Natural killer cell treated with Interleukin-12 subunit alpha and Interleukin-12 subunit beta and Interleukin-15 and Interleukin-18, amount 100 ng/mL, for 72 hours (primary cell): ENCODE data around the gene ZNF134. TPM values are rescaled to one million over a fixed set of nuclear protein-coding genes. Genes with fewer than 3 reads are reported as not detected.

Experiments used
- ATAC-seq, 2 donors: fragments of 150-1000 bp; cut with Tn5 transposase in 1 of 2; sonication (Bioruptor Pico), chemical (Tn5 transposase) in 1 of 2; 2 replicates each; pipeline ENCODE4 v1.10.0; 2021
- DNase-seq: peaks from one replicate; pipeline ENCODE4 v3.0.0; 2022; ENCODE audit warnings: low spot score
- H3K27ac Mint-ChIP-seq, 2 donors: 1 replicate in 1 of 2; 2 replicates in 1 of 2; pipeline ENCODE4 v1.8.0; 2022; ENCODE audit warnings: mixed read lengths in 2 of 2, mild to moderate bottlenecking in 1 of 2, moderate library complexity in 1 of 2
- H3K27me3 Mint-ChIP-seq, 2 donors: 1 replicate in 1 of 2; 2 replicates in 1 of 2; pipeline ENCODE4 v1.8.0; 2022; ENCODE audit warnings: mixed read lengths in 2 of 2
- H3K36me3 Mint-ChIP-seq: one replicate; pipeline ENCODE4 v1.8.0; 2022; ENCODE audit warnings: mixed read lengths
- H3K4me1 Mint-ChIP-seq, 2 donors: 1 replicate in 1 of 2; 2 replicates in 1 of 2; pipeline ENCODE4 v1.8.0; 2022; ENCODE audit warnings: low read depth in 2 of 2, mixed read lengths in 2 of 2, mild to moderate bottlenecking in 1 of 2
- H3K4me3 Mint-ChIP-seq: one replicate; pipeline ENCODE4 v1.8.0; 2022; ENCODE audit warnings: mixed read lengths
- H3K9me3 Mint-ChIP-seq: 2 replicates; pipeline ENCODE4 v1.8.0; 2022; ENCODE audit warnings: mixed read lengths
- total RNA-seq, 2 donors: library from RNA; stranded (reverse); gene quantifications; one replicate each; pipeline ENCODE4 v1.2.3, GENCODE V29; 2022

Gene ZNF134
- total RNA-seq, 2 donors from 2014 or later: 11.3 to 11.6 TPM

DNA sequence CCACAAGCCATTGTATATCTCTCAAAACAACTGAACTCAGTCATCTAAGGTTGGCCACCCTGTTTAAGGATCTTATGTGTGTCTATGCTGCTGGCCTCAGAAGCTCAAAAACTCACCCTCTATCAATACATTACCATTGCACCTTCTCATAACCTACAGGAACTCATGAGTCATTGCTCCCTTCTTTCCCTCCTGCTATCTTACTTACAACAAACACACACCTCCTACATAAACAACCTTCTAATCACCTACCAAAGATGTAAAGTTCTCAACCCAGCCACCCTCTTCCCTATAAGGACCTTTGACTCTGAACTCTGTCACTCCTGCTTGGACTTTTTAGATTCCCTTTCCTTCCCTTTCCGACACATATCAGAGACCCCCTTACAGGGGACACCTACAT lies 41.4 kb downstream of the ZNF134 start:
- DNase-seq (no peak), ATAC-seq (no peak)
- Mint-ChIP-seq H3K27ac (no peak overlapping the region), H3K4me3 (no peak overlapping the region), H3K27me3 (peaks cover 27 to 44% of the 10 kb centered on the region in 2 donors), H3K4me1 (peaks cover 7 to 11% of the 10 kb centered on the region in 2 donors), H3K9me3 (peaks cover 37% of the 10 kb centered on the region), H3K36me3 (peaks cover 45% of the 10 kb centered on the region)

DNA sequence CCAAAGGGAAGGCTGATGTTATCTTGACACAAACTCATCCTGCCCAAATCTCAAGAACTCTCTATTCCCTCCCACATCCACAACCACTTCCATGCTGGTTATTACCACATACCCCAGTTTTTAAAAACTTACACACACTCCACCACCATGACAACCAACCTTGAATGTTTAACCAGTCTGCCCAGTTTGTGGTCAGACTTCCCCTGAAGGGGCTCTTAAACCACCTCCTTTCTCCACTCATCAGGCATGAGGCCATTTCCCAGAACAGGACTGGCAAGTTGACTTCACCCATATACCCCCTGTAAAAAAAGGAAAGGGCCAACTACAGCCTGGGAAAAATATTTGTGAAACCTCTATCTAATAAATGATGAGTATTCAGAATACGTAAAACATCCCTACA lies 42.3 kb downstream of the ZNF134 start:
- Mint-ChIP-seq H3K27ac (no peak overlapping the region), H3K36me3 (peaks cover 44% of the 10 kb centered on the region), H3K27me3 (peaks cover 34 to 54% of the 10 kb centered on the region in 2 donors), H3K4me3 (no peak overlapping the region), H3K4me1 (peaks cover 6 to 9% of the 10 kb centered on the region in 2 donors), H3K9me3 (peaks cover 40% of the 10 kb centered on the region)
- DNase-seq: no peak
- ATAC-seq: no peak

DNA sequence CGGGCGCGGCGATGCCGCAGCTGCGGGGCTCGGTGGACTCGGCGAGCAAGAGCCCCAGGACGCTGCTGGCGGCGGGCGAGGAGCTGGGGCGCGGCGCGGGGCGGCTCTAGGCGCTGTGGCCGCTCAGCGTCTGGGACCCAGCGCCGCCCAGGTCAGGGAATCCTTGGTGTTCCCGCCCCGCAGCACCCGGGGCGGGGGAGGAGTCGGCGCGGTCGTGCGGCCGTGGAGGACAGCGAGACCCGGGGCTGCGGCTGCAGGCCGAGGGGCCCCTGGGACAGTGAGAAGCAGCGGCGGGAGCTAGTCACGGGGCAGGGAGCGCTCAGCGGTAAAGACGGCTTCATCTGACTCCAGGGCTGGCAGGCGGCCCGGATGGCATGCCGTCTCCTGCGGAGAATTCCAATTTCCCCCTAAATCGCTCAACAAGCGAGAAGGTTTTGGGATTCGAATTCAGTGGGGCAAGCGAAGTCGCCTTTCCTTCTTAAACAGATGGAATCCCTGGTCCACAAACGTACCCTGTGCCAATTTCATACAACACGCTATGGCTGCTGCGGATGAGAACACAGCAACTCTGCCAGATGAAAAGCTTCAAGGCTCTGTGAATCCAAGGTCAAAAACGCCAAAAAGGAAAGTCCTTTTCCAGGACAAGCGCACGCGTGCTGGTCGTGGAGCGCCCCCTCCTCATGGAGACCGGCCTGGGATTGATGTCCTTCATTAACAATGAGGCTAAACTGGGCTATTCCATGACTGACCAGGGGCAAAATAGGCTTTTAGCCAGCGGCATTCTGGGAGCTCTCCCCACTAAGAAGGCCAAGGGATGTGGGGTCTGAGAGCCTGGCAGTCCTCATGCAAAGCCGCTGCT lies 50.5 kb downstream of the ZNF134 start:
- H3K27me3 Mint-ChIP-seq: peaks cover 23 to 26% of the 10 kb centered on the region in 2 donors
- no peak overlapping the region for H3K27ac Mint-ChIP-seq
- H3K9me3 Mint-ChIP-seq: peaks cover 3% of the 10 kb centered on the region
- peak overlapping the region; percentile 67 for H3K4me3 Mint-ChIP-seq
- ATAC-seq (peak in 1 of 2 donors; percentile 65), DNase-seq (no peak)
- peaks cover 0 to 3% of the 10 kb centered on the region in 2 donors for H3K4me1 Mint-ChIP-seq
- H3K36me3 Mint-ChIP-seq: peaks cover under 1% of the 10 kb centered on the region

DNA sequence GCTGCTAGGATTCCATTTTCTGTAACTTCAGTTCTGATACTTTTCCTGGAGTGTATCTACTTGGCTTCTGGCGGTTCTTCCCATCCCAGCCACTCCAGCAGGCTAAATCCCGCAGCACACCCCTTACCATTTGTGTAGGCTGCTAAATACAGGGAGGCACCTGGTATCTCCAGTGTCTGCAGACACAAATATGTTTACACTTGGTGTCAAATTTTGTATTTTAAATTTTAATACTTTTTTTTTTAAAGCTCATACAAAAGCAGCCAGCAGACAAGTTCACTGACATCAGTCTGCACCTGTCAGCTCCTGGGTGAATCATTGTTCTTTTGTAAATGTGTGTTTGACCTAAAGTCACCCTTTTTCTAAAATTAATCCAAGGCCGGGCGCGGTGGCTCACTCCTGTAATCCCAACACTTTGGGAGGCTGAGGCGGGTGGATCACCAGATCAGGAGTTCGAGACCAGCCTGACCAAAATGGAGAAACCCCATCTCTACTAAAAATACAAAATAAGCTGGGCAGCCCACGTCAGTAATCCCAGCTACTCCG lies 51.3 kb downstream of the ZNF134 start:
- ATAC-seq (no peak), DNase-seq (no peak)
- Mint-ChIP-seq H3K27me3 (peaks cover 18 to 20% of the 10 kb centered on the region in 2 donors), H3K27ac (no peak overlapping the region), H3K4me3 (no peak overlapping the region), H3K4me1 (peaks cover 0 to 3% of the 10 kb centered on the region in 2 donors), H3K36me3 (no peaks in the 10 kb centered on the region), H3K9me3 (peaks cover 3% of the 10 kb centered on the region)

DNA sequence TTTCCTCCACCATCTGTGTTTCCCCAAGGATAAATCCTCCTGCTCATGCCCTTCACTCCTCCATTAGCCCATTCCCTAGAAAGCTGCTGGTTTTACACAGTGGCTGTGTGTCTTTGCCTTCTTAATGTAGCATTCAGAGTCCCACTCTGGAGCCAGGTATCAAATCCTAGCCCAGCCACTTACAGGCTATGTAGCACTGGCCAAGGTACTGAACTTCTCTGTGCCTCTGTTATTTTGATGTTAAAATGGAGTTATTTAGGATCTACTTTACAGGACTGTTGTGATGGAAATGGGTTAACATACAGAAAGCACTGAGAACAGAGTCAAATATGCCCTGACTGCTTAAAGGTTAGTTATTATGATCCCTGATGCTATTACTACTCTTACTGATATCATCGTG lies 53.2 kb downstream of the ZNF134 start:
- peaks cover 4% of the 10 kb centered on the region for H3K36me3 Mint-ChIP-seq
- peaks cover 15% of the 10 kb centered on the region in 2 donors for H3K27me3 Mint-ChIP-seq
- no peak overlapping the region for H3K27ac Mint-ChIP-seq
- DNase-seq (no peak), ATAC-seq (no peak)
- H3K9me3 Mint-ChIP-seq: peaks cover 4% of the 10 kb centered on the region
- peaks cover 0 to 3% of the 10 kb centered on the region in 2 donors for H3K4me1 Mint-ChIP-seq
- H3K4me3 Mint-ChIP-seq: no peak overlapping the region

DNA sequence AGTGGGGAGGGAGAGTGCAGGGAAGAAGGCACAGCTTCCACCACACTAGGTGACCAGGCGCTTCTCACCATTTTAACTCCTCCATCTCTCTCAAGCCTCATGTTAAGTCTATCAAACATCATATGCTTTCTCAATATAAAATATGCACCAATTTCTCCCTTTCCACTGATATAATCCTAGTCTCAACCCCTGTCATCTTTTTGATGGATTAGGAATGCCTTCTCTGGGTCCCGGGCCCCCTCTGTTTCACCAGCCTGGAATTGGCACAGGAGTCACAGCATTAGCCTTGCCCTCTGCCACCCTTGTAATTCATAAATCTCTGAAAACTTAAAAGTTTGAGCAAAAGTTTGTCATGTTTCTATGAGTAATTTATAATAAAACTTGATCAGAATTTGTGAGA lies 54.6 kb downstream of the ZNF134 start, which contains the start of gene ZSCAN4:
Gene ZSCAN4 (plus strand): TSS at position 301 of the 400 bp plus-strand sequence. CDS start 7,211 bp downstream, outside the sequence.
- Mint-ChIP-seq H3K27ac (no peak within 1 kb of the TSS), H3K4me1 (peaks cover 0 to 3% of the 10 kb centered on the region in 2 donors), H3K9me3 (peaks cover 4% of the 10 kb centered on the region), H3K36me3 (peaks cover 4% of the 10 kb centered on the region), H3K27me3 (peaks cover 14 to 15% of the 10 kb centered on the region in 2 donors), H3K4me3 (no peak within 1 kb of the TSS)
- DNase-seq (no peak), ATAC-seq (no peak)

DNA sequence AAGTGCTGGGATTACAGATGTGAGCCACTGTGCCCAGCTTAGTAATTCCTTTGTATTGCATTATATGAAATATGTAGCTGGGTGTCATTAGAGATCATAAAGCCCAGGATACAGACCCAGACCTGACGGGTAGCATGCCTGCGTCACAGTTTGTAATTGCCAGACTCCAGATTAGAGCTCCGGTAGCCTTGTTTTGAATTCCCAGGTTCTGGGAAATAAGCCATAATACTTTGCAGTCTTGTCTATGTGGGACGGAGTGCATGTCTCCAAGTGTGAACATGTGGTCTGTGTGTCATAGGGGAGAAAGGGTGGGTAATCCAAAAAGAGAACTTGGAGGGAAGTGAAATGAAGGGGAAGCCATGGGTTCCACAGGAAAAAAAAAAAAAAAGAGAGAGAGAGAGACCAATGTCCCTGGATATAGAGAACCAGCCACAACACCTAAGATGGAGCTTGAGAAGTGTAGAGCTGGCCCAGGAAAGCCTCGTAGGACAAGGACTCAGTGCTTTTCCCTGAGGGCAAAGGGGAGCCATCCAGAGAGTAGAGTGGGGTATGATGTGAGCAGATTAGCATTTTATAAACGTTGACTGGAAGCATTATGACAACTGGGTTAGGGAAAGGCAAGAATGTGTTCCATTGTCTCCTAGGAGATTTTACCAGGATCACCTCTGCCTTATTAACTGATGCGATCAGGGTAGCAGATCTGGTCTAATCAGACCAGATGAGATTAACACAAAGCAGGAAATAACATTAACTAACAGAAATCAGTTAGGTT lies 57.3 kb downstream of the ZNF134 start:
- H3K27ac Mint-ChIP-seq: no peak overlapping the region
- no peaks in the 10 kb centered on the region for H3K4me1 Mint-ChIP-seq
- H3K36me3 Mint-ChIP-seq: peaks cover 8% of the 10 kb centered on the region
- H3K4me3 Mint-ChIP-seq: no peak overlapping the region
- no peak for DNase-seq
- H3K27me3 Mint-ChIP-seq: peaks cover 8 to 14% of the 10 kb centered on the region in 2 donors
- H3K9me3 Mint-ChIP-seq: peaks cover 5% of the 10 kb centered on the region
- no peak for ATAC-seq

DNA sequence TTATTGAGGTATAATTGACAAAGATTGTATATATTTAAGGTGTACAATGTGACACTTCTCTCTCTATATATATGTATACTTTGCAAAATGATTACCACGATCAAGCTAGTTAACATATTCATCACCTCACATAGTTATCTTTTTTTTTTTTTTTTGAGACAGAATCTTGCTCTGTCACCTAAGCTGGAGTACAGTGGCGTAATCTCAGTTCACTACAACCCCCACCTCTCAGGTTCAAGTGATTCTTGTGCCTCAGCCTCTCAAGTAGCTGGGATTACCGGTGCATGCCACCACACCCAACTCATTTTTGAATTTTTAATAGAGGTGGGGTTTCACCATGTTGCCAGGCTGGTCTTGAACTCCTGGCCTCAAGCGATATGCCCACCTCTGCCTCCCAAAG lies 58.4 kb downstream of the ZNF134 start:
- Mint-ChIP-seq H3K36me3 (peaks cover 15% of the 10 kb centered on the region), H3K4me3 (no peak overlapping the region), H3K27me3 (peaks cover 8 to 11% of the 10 kb centered on the region in 2 donors), H3K4me1 (no peaks in the 10 kb centered on the region), H3K27ac (no peak overlapping the region), H3K9me3 (peaks cover 7% of the 10 kb centered on the region)
- ATAC-seq (no peak), DNase-seq (no peak)

Other genes with a start within 250 kb of the ZNF134 start
- gene ZNF548, start 224.4 kb upstream of the ZNF134 start, total RNA-seq: 10 to 100 TPM; 18.9 to 22.0 TPM
- gene ZNF17, start 203.1 kb upstream of the ZNF134 start, total RNA-seq: 10 to 100 TPM; 10.6 to 11.1 TPM
- 10 to 100 TPM; 11.5 to 21.7 TPM for gene ZNF749, start 178.9 kb upstream of the ZNF134 start, total RNA-seq
- gene VN1R1, start 157.1 kb upstream of the ZNF134 start, total RNA-seq: under 1 TPM in 1 of 2 donors, not detected in 1; 0.21 TPM
- 1 to 10 TPM; 3.4 to 6.8 TPM for gene ZNF772, start 136.7 kb upstream of the ZNF134 start, total RNA-seq
- 1 to 10 TPM; 6.7 to 7.2 TPM for gene ZNF419, start 126.5 kb upstream of the ZNF134 start, total RNA-seq
- gene ZNF773, start 114.3 kb upstream of the ZNF134 start, total RNA-seq: 1 to 10 TPM; 4.8 to 5.6 TPM
- 1 to 10 TPM; 4.8 to 7.3 TPM for gene ZNF549, start 86.9 kb upstream of the ZNF134 start, total RNA-seq
- 1 to 10 TPM; 7.8 to 8.8 TPM for gene ZNF550, start 54.4 kb upstream of the ZNF134 start, total RNA-seq
- 1 to 10 TPM; 3.1 to 3.4 TPM for gene ZNF416, start 35.3 kb upstream of the ZNF134 start, total RNA-seq
- gene ZIK1, start 30.1 kb upstream of the ZNF134 start, total RNA-seq: 1 to 10 TPM; 4.8 to 5.5 TPM
- gene ZNF530, start 14.4 kb upstream of the ZNF134 start, total RNA-seq: 1 to 10 TPM; 4.7 to 9.8 TPM
- gene ZNF211, start 18.9 kb downstream of the ZNF134 start, total RNA-seq: 10 to 100 TPM in 1 of 2 donors, 1 to 10 TPM in 1; 9.9 to 12.4 TPM
- not detected for gene ZSCAN4, start 54.7 kb downstream of the ZNF134 start, total RNA-seq
- gene ZNF551, start 67.7 kb downstream of the ZNF134 start, total RNA-seq: 10 to 100 TPM in 1 of 2 donors, 1 to 10 TPM in 1; 6.6 to 13.5 TPM
- 1 to 10 TPM in 1 of 2 donors, under 1 TPM in 1; 0.81 to 1.3 TPM for gene ZNF154, start 95.0 kb downstream of the ZNF134 start, total RNA-seq
- 1 to 10 TPM; 5.7 to 9.0 TPM for gene ZNF671, start 113.4 kb downstream of the ZNF134 start, total RNA-seq
- 10 to 100 TPM in 1 of 2 donors, 1 to 10 TPM in 1; 5.7 to 13.1 TPM for gene ZNF776, start 132.6 kb downstream of the ZNF134 start, total RNA-seq
- gene ZNF586, start 155.4 kb downstream of the ZNF134 start, total RNA-seq: 10 to 100 TPM; 19.4 to 20.1 TPM
- gene ZNF552, start 200.7 kb downstream of the ZNF134 start, total RNA-seq: 10 to 100 TPM in 1 of 2 donors, 1 to 10 TPM in 1; 6.8 to 10.9 TPM
- gene ZNF587B, start 216.1 kb downstream of the ZNF134 start, total RNA-seq: 10 to 100 TPM; 19.2 to 43.2 TPM
- gene ZNF587, start 235.6 kb downstream of the ZNF134 start, total RNA-seq: 10 to 100 TPM; 34.5 to 72.5 TPM